Fibroblast of peridontal ligament (primary cell): Measurements from ENCODE around the gene FOXL1.
A peak's percentile ranks its signal among the peaks of the same experiment; 100 is the strongest.

Experiments
- DNase-seq: peaks from one replicate; pipeline ENCODE4 v3.0.0-alpha.2; 2010; ENCODE audit errors: extremely low read depth

Gene FOXL1

GRCh38 chr16:86568677-86569623, 9.4 kb upstream of the FOXL1 start:
- DNase-seq = no peak

- DNase-seq = no peak
Observed at GRCh38 chr16:86569701-86570447, 8.5 kb upstream of the FOXL1 start.

DNA sequence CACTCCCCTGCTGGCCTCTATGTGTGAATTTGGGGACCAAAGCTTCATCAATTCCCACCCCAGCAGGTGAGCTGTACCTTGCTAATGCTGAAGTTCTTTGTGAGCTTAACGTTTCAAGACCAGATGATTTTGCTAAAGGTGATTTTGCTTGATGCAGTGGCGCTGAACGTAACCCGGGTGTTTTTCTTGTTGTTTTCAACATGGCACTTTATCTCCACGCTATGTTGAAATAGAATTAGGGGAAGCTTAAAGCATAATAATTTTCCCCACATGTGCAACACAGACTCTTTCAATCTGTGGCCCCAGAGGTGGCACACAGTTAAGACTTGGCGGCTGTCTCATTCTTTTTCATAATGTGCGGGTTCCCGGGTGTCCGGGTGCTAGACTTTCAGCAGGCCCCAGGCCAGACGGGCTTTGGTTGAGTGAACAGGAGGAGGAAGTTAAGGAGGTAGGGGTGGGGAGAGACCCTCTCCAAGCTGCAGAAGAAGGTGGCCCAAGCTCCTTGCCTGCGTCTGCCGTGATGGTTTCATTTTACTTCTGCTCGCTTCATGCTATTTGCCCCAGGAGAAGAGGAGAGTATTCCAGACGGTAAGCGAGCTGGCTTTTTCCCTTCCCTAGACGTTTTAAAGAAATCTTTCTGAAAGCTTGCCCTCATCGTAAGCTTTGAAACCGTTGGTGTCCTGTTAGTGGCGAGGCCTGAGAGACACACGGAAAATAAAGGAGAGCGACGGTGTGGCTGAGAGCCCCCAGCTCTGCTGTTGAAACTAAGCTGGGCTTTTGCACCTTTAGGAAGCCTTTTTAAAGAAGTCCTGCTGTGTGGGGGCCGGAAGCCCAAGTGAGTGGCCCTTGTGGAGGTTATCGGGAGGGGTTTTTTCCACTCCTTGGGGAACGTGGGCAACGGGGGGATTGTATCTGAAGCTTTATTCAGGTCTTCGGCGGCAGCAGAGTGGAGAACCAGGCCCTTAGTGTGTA, 7.5 kb upstream of the FOXL1 start:
- DNase-seq = no peak

- DNase-seq = no peak
Observed at GRCh38 chr16:86571530-86571915, 6.8 kb upstream of the FOXL1 start.

GRCh38 chr16:86572041-86572521, 6.3 kb upstream of the FOXL1 start:
- DNase-seq = no peak

- DNase-seq = no peak
Observed at GRCh38 chr16:86572606-86573005, 5.7 kb upstream of the FOXL1 start.

- no peak for DNase-seq
Observed at GRCh38 chr16:86573215-86573614, 5.1 kb upstream of the FOXL1 start.

DNA sequence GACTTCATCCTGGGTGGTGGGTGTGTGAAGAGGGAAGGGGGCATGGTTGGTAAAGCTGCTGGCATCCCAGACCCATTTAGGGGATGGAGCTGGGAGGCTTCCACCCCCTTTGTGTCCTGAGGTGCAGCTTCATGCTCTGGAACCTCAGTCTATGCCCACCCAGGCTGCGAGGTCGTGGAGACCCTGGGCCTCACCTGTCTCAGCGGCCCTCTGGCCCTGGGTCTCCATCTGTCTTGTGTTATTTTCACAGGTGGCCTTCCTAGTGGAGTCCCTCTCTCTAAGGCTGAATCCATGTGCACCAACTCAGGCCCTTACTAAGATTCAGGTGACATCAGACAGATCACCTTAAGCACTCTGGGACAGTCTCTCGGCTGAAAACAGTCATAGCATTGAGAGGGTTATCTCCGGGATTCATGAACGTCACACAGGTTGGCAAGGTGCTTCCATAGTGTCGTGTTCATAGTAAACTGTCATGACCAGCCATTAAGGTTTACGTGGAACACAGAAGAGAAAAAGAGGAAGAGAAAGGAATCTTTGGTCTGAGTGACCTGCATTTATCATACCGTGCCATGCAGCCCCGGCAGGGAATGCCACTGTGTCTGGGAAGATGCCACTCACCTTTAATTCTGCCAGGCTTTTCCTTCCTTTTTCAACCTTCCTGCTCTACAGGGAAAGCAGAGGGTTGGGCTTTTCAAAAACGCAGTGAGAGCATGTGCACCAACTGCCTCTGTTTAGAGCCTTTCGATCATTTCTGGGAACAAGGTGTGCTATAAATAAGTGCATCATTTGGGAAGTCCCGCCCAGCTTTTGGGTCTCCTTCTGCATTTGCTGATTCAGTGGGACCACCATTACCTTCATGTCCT, 4.5 kb upstream of the FOXL1 start:
- no peak for DNase-seq

DNA sequence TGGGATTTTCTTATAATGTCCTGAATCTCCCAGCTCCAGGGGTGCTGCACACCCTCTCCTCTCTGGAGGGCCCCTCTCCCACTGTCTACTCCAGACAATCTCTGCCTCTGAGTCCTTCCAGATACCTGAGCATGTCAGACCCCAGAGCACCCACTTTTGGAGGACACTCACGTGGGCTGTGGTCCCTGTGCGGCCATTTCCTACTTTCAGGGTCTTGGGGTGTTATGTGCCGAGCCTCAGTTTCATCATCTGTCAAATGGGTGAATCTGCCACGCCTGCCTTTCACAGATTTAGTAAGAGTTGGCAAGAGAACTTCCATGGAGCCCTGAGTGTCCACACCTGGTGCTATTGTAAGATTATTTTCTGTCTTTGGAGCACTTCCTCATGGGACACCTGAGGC, 3.7 kb upstream of the FOXL1 start:
- no peak for DNase-seq

DNA sequence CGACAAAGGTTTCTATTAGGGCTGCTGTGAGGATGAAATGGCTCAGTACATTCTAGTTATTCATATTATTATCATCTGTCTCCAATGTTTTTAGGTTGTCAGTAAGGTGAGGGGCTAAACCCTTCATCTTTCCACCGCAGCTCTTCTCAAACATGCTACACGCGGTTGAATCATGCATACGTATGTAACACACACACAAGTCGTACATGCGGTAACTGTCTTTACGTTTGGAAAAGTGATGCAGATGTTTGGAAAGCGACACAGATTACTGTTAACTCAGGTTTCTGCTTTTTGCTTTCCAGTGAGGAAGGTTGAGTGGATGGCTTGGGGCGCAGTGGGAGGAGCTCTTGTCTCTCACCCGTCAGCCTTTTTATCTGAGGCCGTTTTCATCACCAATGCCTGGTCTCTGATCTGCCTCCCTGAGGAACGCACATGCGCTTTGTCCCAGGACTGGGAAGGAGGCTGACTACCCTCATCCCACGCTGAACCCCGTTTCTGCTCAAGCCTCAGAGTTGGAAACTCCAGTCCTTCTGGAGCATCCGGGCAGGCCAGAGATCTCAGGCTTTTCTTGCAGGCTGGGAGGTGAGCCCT, 3.2 kb upstream of the FOXL1 start:
- no peak for DNase-seq

GRCh38 chr16:86575754-86576557, 2.4 kb upstream of the FOXL1 start:
- DNase-seq = peak; percentile 95

- DNase-seq = no peak
Observed at GRCh38 chr16:86576591-86577313, 1.6 kb upstream of the FOXL1 start.

DNA sequence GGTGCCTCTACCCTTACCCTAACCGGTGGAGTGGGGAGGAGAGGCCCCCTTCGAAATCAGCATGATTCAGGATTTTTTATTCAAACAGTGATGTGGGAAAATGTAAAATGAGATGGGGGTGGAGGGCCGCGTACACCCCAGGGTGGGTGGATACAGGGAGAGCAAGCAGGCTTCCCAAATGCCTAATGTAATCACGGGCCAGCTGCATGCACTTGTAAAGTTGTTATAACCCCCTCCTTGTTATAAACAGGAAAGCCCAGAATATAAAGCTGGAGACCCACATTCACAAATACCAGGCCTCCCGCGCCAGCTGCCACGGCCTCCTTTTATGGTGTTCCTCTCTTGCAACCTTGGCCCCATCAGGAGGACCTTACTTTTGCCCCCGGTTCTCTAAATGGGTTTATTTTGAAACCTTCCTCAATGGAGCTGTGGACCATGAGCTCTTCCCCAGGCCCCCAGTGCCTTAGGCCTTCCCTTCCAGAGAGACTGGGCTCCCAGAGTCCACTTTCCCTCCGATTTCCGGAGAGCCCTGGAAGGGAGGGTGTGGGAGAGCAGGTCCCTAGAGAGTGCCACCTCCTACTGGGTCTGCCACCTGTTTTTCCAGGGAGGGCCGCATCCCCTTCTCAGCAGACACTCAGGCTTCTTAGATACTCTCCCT, 906 bp upstream of the FOXL1 start:
- DNase-seq = peak; percentile 50

DNA sequence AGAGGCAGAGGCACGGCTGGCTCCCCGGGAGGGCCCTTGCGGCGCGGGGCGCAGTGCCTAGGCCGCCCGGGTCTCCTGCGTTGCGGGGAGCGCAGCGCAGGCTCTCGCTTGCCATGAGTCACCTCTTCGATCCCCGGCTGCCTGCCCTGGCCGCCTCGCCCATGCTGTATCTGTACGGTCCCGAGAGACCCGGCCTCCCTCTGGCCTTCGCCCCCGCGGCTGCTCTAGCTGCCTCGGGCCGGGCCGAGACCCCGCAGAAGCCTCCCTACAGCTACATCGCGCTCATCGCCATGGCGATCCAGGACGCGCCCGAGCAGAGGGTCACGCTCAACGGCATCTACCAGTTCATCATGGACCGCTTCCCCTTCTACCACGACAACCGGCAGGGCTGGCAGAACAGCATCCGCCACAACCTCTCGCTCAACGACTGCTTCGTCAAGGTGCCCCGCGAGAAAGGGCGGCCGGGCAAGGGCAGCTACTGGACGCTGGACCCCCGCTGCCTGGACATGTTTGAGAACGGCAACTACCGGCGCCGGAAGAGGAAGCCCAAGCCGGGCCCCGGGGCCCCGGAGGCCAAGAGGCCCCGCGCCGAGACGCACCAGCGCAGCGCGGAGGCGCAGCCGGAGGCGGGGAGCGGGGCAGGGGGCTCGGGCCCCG, 390 bp downstream of the FOXL1 start:
- DNase-seq = peak; percentile 61

GRCh38 chr16:86579268-86580062, 1.1 kb downstream of the FOXL1 start:
- DNase-seq = no peak

GRCh38 chr16:86580063-86580790, 1.9 kb downstream of the FOXL1 start:
- DNase-seq = peak; percentile 42
